T-cell (primary cell): ENCODE results near the gene FAM83B. TPM values are rescaled to one million over a fixed set of nuclear protein-coding genes. Genes with fewer than 3 reads are reported as not detected.

Experiments used
- ATAC-seq, 4 experiments: fragments of 200-7000 bp in 3 of 4; fragments of 150-1000 bp in 1 of 4; cut with Tn5 transposase; replicated peaks in 1 of 4; 1 replicate in 3 of 4; 2 replicates in 1 of 4; pipeline ENCODE4 v1.10.0; 2021; ENCODE audit warnings: moderate library complexity in 3 of 4, mild to moderate bottlenecking in 2 of 4, moderate number of reproducible peaks in 1 of 4
- CTCF ChIA-PET, 2 donors: fragments of 300-600 bp; sonication (Branson Sonifier 250); formaldehyde crosslinking; loops; one replicate each; lab custom pipeline; 2022; ENCODE audit warnings: antibody characterized with exemption in 2 of 2; lab: Charles Lee
- POLR2A ChIA-PET, 2 donors: fragments of 300-600 bp; sonication (Branson Sonifier 250); formaldehyde crosslinking; loops; one replicate each; lab custom pipeline; 2022; ENCODE audit warnings: antibody characterized with exemption in 2 of 2; lab: Charles Lee
- DNase-seq, 35 experiments: peaks; one replicate each; pipeline versions ENCODE4 v3.0.0 to v3.0.0-alpha.2; 2013 to 2023
- H3K27ac ChIP-seq: one replicate; pipeline ENCODE4 v1.5.1; 2013; ENCODE audit warnings: low read length
- H3K27me3 ChIP-seq, 2 experiments: replicated peaks in 1 of 2; 1 replicate in 1 of 2; 2 replicates in 1 of 2; pipeline versions ENCODE4 v1.6.1 to v1.7.0; 2013; ENCODE audit warnings: low read length in 1 of 2, mixed read lengths in 1 of 2; ENCODE audit not compliant: control insufficient read depth in 2 of 2, insufficient read depth in 2 of 2; ENCODE audit errors: extremely low read depth in 1 of 2
- H3K36me3 ChIP-seq, 2 donors: 1 replicate in 1 of 2; 2 replicates in 1 of 2; pipeline versions ENCODE4 v1.6.1 to v1.7.0; 2013; ENCODE audit warnings: low read length in 1 of 2; ENCODE audit not compliant: control insufficient read depth in 2 of 2, insufficient read depth in 1 of 2; ENCODE audit errors: extremely low read depth in 1 of 2
- H3K4me1 ChIP-seq, 2 experiments: 1 replicate in 1 of 2; 2 replicates in 1 of 2; pipeline versions ENCODE4 v1.6.1 to v1.7.0; 2013; ENCODE audit warnings: low read length in 2 of 2, mixed read lengths in 1 of 2; ENCODE audit not compliant: insufficient read depth in 2 of 2, control insufficient read depth in 1 of 2; ENCODE audit errors: extremely low read depth in 1 of 2
- H3K4me3 ChIP-seq, 2 donors: 1 replicate in 1 of 2; 2 replicates in 1 of 2; pipeline versions ENCODE4 v1.5.1 to v1.7.0; 2013; ENCODE audit warnings: mild to moderate bottlenecking in 2 of 2, low read length in 1 of 2, moderate library complexity in 1 of 2; ENCODE audit not compliant: control insufficient read depth in 1 of 2; ENCODE audit errors: extremely low read depth in 1 of 2
- H3K9me3 ChIP-seq: 2 replicates; pipeline ENCODE4 v1.7.0; 2013
- H3K27ac Mint-ChIP-seq, 2 donors: one replicate each; pipeline ENCODE4 v1.8.0; 2020 to 2021; ENCODE audit warnings: mild to moderate bottlenecking in 2 of 2, mixed read lengths in 2 of 2
- H3K27me3 Mint-ChIP-seq, 2 donors: one replicate each; pipeline ENCODE4 v1.8.0; 2021 to 2022; ENCODE audit warnings: mixed read lengths in 2 of 2
- H3K36me3 Mint-ChIP-seq: one replicate; pipeline ENCODE4 v1.8.0; 2021; ENCODE audit warnings: mixed read lengths
- H3K4me1 Mint-ChIP-seq, 3 donors: one replicate each; pipeline ENCODE4 v1.8.0; 2020 to 2022; ENCODE audit warnings: mixed read lengths in 3 of 3, mild to moderate bottlenecking in 1 of 3
- H3K4me3 Mint-ChIP-seq, 3 donors: one replicate each; pipeline ENCODE4 v1.8.0; 2020 to 2022; ENCODE audit warnings: mild to moderate bottlenecking in 3 of 3, mixed read lengths in 3 of 3, moderate library complexity in 3 of 3
- H3K9me3 Mint-ChIP-seq, 3 donors: one replicate each; pipeline ENCODE4 v1.8.0; 2020 to 2022; ENCODE audit warnings: mixed read lengths in 3 of 3
- WGBS: methylation state at CpG from one replicate; pipeline ENCODE4 v1.1.5; 2013; ENCODE audit warnings: missing lambda C conversion rate; ENCODE audit not compliant: insufficient coverage; 5-methylcytosine and 5-hydroxymethylcytosine counted together
- total RNA-seq, 35 experiments: library from RNA in 6 of 35; stranded (reverse) in 6 of 35; fragments of 120-200 nt in 1 of 35; gene quantifications; one replicate each; pipeline versions ENCODE4 v1.2.1 to v1.2.4 and lab custom pipeline; 2013 to 2026

Gene FAM83B
- total RNA-seq, 5 donors from 2014 or later (not counting 1 experiment from before 2014, with no cell fraction given), result 0.18 TPM; not detected in 4

GRCh38 chr6:54981647-54982046 is 135.1 kb downstream of the FAM83B start:
- Histone ChIP-seq H3K9me3 (no peaks in the 10 kb centered on the region), H3K27me3 (no peaks in the 10 kb centered on the region), H3K36me3 (no peaks in the 10 kb centered on the region), H3K4me3 (no peak overlapping the region), H3K27ac (no peak overlapping the region), H3K4me1 (no peaks in the 10 kb centered on the region)
- Mint-ChIP-seq H3K36me3 (no peaks in the 10 kb centered on the region), H3K27ac (no peak overlapping the region), H3K27me3 (no peaks in the 10 kb centered on the region), H3K4me3 (no peak overlapping the region), H3K9me3 (peaks cover 15 to 41% (median 19%) of the 10 kb centered on the region in 3 donors), H3K4me1 (no peaks in the 10 kb centered on the region)
- WGBS, result no CpG with 5 or more reads among the region's 3 CpGs
- CTCF ChIA-PET, result no interaction called here
- DNase-seq (no peak), ATAC-seq (no peak)
- POLR2A ChIA-PET, result interaction anchor here in 1 of 2 donors (0.6 kb wide), 1 partner anchor 51 kb away, joined by 3 read pairs; no protein-coding TSS in a partner anchor

- Mint-ChIP-seq H3K9me3 (peaks cover 11 to 43% (median 23%) of the 10 kb centered on the region in 3 donors), H3K4me3 (no peak overlapping the region), H3K27me3 (no peaks in the 10 kb centered on the region), H3K27ac (no peak overlapping the region), H3K4me1 (no peaks in the 10 kb centered on the region), H3K36me3 (no peaks in the 10 kb centered on the region)
- Histone ChIP-seq H3K4me1 (no peaks in the 10 kb centered on the region), H3K9me3 (no peaks in the 10 kb centered on the region), H3K27ac (no peak overlapping the region), H3K36me3 (no peaks in the 10 kb centered on the region), H3K4me3 (no peak overlapping the region), H3K27me3 (no peaks in the 10 kb centered on the region)
- CTCF ChIA-PET, result no interaction called here
- ATAC-seq (no peak), DNase-seq (no peak)
- POLR2A ChIA-PET, result no interaction called here
Observed at GRCh38 chr6:54987633-54988290, 141.2 kb downstream of the FAM83B start.

- Histone ChIP-seq H3K4me3 (no peak overlapping the region), H3K4me1 (no peaks in the 10 kb centered on the region), H3K36me3 (no peaks in the 10 kb centered on the region), H3K9me3 (no peaks in the 10 kb centered on the region), H3K27me3 (no peaks in the 10 kb centered on the region), H3K27ac (no peak overlapping the region)
- POLR2A ChIA-PET, result no interaction called here
- DNase-seq, result no peak
- Mint-ChIP-seq H3K36me3 (no peaks in the 10 kb centered on the region), H3K27ac (no peak overlapping the region), H3K27me3 (no peaks in the 10 kb centered on the region), H3K9me3 (peaks cover 15 to 49% (median 22%) of the 10 kb centered on the region in 3 donors), H3K4me3 (no peak overlapping the region), H3K4me1 (no peaks in the 10 kb centered on the region)
- no peak for ATAC-seq
- CTCF ChIA-PET, result no interaction called here
Observed at GRCh38 chr6:54988576-54988975, 142.0 kb downstream of the FAM83B start.

GRCh38 chr6:54990001-54990400 is 143.4 kb downstream of the FAM83B start:
- Histone ChIP-seq H3K27me3 (no peaks in the 10 kb centered on the region), H3K36me3 (no peaks in the 10 kb centered on the region), H3K27ac (no peak overlapping the region), H3K4me1 (no peaks in the 10 kb centered on the region), H3K4me3 (no peak overlapping the region), H3K9me3 (no peaks in the 10 kb centered on the region)
- Mint-ChIP-seq H3K36me3 (no peaks in the 10 kb centered on the region), H3K9me3 (peaks cover 15 to 48% (median 22%) of the 10 kb centered on the region in 3 donors), H3K27me3 (no peaks in the 10 kb centered on the region), H3K4me1 (no peaks in the 10 kb centered on the region), H3K27ac (no peak overlapping the region), H3K4me3 (no peak overlapping the region)
- 0% methylated on average over 1 of the region's 3 CpGs for WGBS
- ATAC-seq, result no peak
- POLR2A ChIA-PET, result no interaction called here
- no peak for DNase-seq
- CTCF ChIA-PET, result no interaction called here
